LNCaP clone FGC (cell line): ENCODE results near the gene IRS1.

Experiments used
- DNase-seq: peaks from one replicate; pipeline ENCODE4 v3.0.0-alpha.2; 2011; ENCODE audit warnings: low read depth
- H3K4me3 ChIP-seq: 2 replicates; pipeline ENCODE4 v1.5.1; 2011; ENCODE audit warnings: mild to moderate bottlenecking, low read depth, low read length, control low read depth
- TF ChIP-seq, protein P1 (sequence below): IDR thresholded peaks from 2 replicates; pipeline ENCODE4 v1.5.1; 2012; ENCODE audit warnings: mild to moderate bottlenecking; ENCODE audit not compliant: control insufficient read depth, insufficient read depth; ENCODE audit errors: extremely low read depth

The IRS1 gene

GRCh38 chr2:226767056-226767813 is 32.4 kb downstream of the IRS1 start:
- no peak overlapping the region for H3K4me3 ChIP-seq
- no peak for DNase-seq
- TF ChIP-seq, protein P1, sequence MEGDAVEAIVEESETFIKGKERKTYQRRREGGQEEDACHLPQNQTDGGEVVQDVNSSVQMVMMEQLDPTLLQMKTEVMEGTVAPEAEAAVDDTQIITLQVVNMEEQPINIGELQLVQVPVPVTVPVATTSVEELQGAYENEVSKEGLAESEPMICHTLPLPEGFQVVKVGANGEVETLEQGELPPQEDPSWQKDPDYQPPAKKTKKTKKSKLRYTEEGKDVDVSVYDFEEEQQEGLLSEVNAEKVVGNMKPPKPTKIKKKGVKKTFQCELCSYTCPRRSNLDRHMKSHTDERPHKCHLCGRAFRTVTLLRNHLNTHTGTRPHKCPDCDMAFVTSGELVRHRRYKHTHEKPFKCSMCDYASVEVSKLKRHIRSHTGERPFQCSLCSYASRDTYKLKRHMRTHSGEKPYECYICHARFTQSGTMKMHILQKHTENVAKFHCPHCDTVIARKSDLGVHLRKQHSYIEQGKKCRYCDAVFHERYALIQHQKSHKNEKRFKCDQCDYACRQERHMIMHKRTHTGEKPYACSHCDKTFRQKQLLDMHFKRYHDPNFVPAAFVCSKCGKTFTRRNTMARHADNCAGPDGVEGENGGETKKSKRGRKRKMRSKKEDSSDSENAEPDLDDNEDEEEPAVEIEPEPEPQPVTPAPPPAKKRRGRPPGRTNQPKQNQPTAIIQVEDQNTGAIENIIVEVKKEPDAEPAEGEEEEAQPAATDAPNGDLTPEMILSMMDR: no peak

DNA sequence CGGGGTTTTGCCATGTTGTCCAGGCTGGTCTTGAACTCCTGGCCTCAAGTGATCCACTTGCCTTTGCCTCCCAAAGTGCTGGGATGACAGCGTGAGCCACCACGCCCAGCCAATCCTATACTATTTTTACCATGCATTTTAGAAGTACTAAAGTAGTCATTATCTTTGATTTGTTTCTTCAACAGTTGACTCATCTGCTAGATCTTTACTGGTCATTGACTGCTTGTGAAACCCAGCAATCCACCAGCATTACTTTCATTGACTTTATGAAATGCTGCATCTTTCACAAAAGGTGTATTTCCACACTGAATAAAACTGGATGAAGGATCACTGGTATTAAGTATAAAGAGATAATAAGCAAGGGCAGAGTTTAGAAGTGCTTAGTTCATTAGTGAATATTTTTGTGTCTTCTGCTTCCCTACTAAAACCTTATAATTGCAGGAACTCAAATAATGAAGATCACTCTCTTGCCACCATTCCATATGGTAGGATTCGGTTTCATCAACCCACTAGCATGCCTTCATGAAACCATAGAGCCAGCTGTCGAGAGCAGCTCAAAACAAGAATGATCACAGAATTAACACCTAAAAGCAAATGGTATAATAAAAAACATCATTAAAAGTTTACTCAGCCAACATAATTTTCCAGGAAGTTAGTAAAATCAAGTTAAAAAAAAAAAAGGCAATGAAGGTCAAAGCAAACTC is 33.1 kb downstream of the IRS1 start:
- H3K4me3 ChIP-seq: no peak overlapping the region
- TF ChIP-seq, protein P1: no peak
- no peak for DNase-seq

- DNase-seq: no peak
- no peak overlapping the region for H3K4me3 ChIP-seq
- TF ChIP-seq, protein P1: no peak
These were observed 36.3 kb downstream of the IRS1 start for GRCh38 chr2:226763320-226763719.

- DNase-seq: no peak
- no peak overlapping the region for H3K4me3 ChIP-seq
- TF ChIP-seq, protein P1: no peak
These were observed 38.4 kb downstream of the IRS1 start for GRCh38 chr2:226761195-226761583.

DNA sequence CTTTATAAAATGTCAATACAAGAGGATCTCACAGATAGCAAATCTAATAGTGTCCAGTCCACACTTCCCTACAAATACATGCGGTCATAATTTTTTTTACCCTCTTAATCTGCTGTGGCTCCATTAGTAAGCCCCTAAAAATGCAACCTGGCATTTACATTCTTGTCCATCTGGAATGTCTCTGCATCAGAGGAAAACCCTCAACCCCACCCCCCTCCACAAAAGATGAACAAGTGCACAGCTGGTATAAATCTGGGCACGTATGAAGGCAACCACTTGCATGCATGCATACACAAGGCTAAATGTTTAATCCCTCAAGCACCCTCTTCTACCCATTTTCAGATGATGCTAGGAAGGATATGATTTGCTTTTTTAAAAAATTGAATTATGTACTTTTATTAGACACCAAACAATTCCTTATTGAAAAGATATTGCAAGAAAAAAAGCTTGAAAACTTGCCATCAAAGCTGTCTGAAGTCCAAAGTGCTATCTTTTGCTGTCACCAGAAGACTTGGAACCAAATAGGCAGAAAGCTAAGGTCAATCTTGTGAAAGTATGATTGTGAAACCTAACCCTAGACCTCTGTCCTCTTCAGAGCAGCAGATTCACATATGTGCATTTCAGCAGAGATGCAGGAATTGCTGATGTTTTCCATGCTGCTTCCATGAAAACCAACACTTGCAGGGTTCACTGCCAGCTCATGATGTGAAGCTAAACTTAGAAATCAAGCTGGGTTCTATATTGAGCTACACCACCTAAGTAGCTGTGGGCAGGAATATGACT is 39.0 kb downstream of the IRS1 start:
- DNase-seq: no peak

DNA sequence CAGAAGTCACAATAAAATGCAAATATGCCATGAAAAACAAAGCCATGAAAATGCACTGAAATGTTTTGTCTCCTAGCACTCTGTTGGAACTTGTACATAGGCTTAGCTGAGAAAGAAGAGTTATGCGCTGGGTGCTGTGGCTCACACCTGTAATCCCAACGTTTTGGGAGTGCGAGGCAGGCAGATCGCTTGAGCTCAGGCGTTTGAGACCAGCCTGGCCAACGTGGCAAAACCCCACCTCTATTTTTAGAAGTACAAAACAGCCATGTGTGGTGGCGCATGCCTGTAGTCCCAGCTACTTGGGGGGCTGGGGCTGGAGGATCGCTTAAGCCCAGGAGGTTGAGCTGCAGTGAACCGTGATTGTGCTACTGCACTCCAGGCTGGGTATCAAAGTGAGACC is 39.9 kb downstream of the IRS1 start:
- DNase-seq: no peak
- TF ChIP-seq, protein P1: no peak
- H3K4me3 ChIP-seq: no peak overlapping the region

More for the DNA sequence above, 39.0 kb downstream of the IRS1 start:
- TF ChIP-seq, protein P1: no peak
- H3K4me3 ChIP-seq: no peak overlapping the region
